Hepatocyte (in vitro differentiated cells): ENCODE measurements around the gene NPFF. TPM values are rescaled to one million over a fixed set of nuclear protein-coding genes. Genes with fewer than 3 reads are reported as not detected.

ENCODE experiments used
- DNase-seq: peaks from one replicate; pipeline ENCODE4 v3.0.0-alpha.2; 2016; ENCODE audit warnings: low spot score
- H2AFZ ChIP-seq: fragments of 200-600 bp; sonication (generic); 2 replicates; pipeline ENCODE4 v1.6.0; 2016; ENCODE audit warnings: antibody characterized with exemption, mild to moderate bottlenecking
- H3K27ac ChIP-seq: fragments of 200-600 bp; sonication (generic); 2 replicates; pipeline ENCODE4 v1.5.1; 2016; ENCODE audit warnings: mild to moderate bottlenecking
- H3K27me3 ChIP-seq: fragments of 200-600 bp; sonication (generic); 2 replicates; pipeline ENCODE4 v1.6.1; 2016
- H3K36me3 ChIP-seq: fragments of 200-600 bp; sonication (generic); replicated peaks from 2 replicates; pipeline ENCODE4 v1.5.1; 2016; ENCODE audit warnings: low read depth; ENCODE audit not compliant: insufficient read depth
- H3K4me1 ChIP-seq: fragments of 200-600 bp; sonication (generic); 2 replicates; pipeline ENCODE4 v1.5.1; 2016; ENCODE audit warnings: mild to moderate bottlenecking, moderate library complexity; ENCODE audit not compliant: insufficient read depth
- H3K4me2 ChIP-seq: fragments of 200-600 bp; sonication (generic); 2 replicates; pipeline ENCODE4 v1.6.0; 2016
- H3K4me3 ChIP-seq: fragments of 200-600 bp; sonication (generic); 2 replicates; pipeline ENCODE4 v1.5.1; 2016; ENCODE audit warnings: mild to moderate bottlenecking
- H3K79me2 ChIP-seq: fragments of 200-600 bp; sonication (generic); 2 replicates; pipeline ENCODE4 v1.6.0; 2017; ENCODE audit warnings: mild to moderate bottlenecking
- H3K9me2 ChIP-seq: fragments of 200-600 bp; sonication (generic); replicated peaks from 2 replicates; pipeline ENCODE4 v1.6.0; 2017; ENCODE audit warnings: mild to moderate bottlenecking; ENCODE audit not compliant: insufficient read depth
- H3K9me3 ChIP-seq: fragments of 200-600 bp; sonication (generic); 2 replicates; pipeline ENCODE4 v1.5.1; 2016; ENCODE audit warnings: low read depth, mild to moderate bottlenecking
- H4K20me1 ChIP-seq: fragments of 200-600 bp; sonication (generic); 2 replicates; pipeline ENCODE4 v1.6.0; 2016; ENCODE audit warnings: mild to moderate bottlenecking; ENCODE audit not compliant: insufficient read depth, poor library complexity, severe bottlenecking
- EZH2 ChIP-seq: fragments of 200-600 bp; sonication (generic); IDR thresholded peaks from 2 replicates; pipeline ENCODE4 v1.6.1; 2016; ENCODE audit warnings: antibody characterized with exemption, mild to moderate bottlenecking, borderline replicate concordance
- EZH2phosphoT487 ChIP-seq: fragments of 200-600 bp; sonication (generic); IDR thresholded peaks from one replicate; pipeline ENCODE4 v1.6.1; 2018; ENCODE audit warnings: antibody characterized with exemption, mild to moderate bottlenecking, low read depth, moderate library complexity; ENCODE audit not compliant: unreplicated experiment, severe bottlenecking
- WGBS: methylation state at CpG from one replicate; pipeline ENCODE4 v1.1.6; 2016; ENCODE audit warnings: low lambda C conversion rate; ENCODE audit errors: missing lambda C conversion rate; 5-methylcytosine and 5-hydroxymethylcytosine counted together
- polyA plus RNA-seq: library from polyadenylated mRNA; unstranded; fragments of >200 nt; fragmentation: Nextera tagmentation; extraction: Ambion mirVana; gene quantifications from 2 replicates; pipeline ENCODE4 v1.2.1, GENCODE V29; 2016
- total RNA-seq: library from RNA; depleted of rRNA; stranded (reverse); fragments of >200 nt; gene quantifications from 2 replicates; pipeline ENCODE4 v1.2.3, GENCODE V29; 2014
- TF ChIP-seq, protein P1 (sequence below): fragments of 200-600 bp; sonication (generic); IDR thresholded peaks from 2 replicates; pipeline ENCODE4 v1.5.1; 2016; ENCODE audit warnings: antibody characterized with exemption, mild to moderate bottlenecking; ENCODE audit not compliant: poor library complexity

The NPFF gene
- total and polyA plus RNA-seq, 2 experiments from 2014 or later, result 0.77 TPM; not detected in 1

DNA sequence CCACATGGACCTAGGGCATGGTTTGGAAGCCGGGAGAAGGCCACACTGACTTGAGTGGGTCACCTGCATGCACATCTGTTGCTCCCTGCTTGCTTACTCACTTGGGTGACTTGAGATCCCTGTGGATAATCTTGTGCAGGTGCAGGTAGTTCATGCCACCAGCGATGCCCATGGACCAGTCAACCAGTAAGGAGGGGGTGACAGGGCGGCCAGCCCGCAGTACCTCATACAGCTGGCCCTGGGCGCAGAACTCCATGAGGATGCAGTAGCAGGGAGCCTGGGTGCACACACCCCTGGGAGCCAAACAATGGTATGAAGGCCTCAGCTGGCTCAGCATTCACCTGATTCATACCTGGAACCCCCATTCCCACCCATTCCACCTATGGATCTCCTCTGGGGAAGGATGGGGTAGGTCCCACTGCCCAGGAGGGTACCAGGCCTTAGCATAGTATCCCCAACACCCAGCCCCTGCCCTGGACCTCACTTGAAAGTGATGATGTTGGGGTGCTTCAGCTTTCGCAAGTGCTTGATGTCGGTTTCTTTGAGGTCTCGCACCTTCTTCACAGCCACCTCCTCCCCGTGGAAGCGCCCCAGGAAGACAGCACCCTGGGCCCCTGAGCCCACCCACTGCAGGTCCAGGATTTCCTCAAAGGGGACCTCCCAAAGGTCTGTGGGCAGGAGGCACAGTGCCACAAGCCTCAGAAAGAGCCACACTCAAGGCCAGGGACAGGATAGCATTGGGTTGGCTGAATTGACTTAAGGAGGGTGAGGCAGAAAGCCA is 21.1 kb downstream of the NPFF start:
- WGBS, result 91% methylated on average over 10 of the region's 10 CpGs
- Histone ChIP-seq H3K4me1 (no peaks in the 10 kb centered on the region), H3K4me2 (no peak overlapping the region), H4K20me1 (peaks cover 9% of the 10 kb centered on the region), H3K9me2 (no peaks in the 10 kb centered on the region), H3K36me3 (no peaks in the 10 kb centered on the region), H3K4me3 (no peak overlapping the region), H3K9me3 (no peaks in the 10 kb centered on the region), H3K79me2 (peaks cover 22% of the 10 kb centered on the region), H3K27ac (no peak overlapping the region), H2AFZ (no peak overlapping the region), H3K27me3 (no peaks in the 10 kb centered on the region)
- TF ChIP-seq, protein P1, sequence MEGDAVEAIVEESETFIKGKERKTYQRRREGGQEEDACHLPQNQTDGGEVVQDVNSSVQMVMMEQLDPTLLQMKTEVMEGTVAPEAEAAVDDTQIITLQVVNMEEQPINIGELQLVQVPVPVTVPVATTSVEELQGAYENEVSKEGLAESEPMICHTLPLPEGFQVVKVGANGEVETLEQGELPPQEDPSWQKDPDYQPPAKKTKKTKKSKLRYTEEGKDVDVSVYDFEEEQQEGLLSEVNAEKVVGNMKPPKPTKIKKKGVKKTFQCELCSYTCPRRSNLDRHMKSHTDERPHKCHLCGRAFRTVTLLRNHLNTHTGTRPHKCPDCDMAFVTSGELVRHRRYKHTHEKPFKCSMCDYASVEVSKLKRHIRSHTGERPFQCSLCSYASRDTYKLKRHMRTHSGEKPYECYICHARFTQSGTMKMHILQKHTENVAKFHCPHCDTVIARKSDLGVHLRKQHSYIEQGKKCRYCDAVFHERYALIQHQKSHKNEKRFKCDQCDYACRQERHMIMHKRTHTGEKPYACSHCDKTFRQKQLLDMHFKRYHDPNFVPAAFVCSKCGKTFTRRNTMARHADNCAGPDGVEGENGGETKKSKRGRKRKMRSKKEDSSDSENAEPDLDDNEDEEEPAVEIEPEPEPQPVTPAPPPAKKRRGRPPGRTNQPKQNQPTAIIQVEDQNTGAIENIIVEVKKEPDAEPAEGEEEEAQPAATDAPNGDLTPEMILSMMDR, result no peak
- TF ChIP-seq EZH2, result no peak
- no peak for TF ChIP-seq EZH2phosphoT487
- DNase-seq, result no peak

DNA sequence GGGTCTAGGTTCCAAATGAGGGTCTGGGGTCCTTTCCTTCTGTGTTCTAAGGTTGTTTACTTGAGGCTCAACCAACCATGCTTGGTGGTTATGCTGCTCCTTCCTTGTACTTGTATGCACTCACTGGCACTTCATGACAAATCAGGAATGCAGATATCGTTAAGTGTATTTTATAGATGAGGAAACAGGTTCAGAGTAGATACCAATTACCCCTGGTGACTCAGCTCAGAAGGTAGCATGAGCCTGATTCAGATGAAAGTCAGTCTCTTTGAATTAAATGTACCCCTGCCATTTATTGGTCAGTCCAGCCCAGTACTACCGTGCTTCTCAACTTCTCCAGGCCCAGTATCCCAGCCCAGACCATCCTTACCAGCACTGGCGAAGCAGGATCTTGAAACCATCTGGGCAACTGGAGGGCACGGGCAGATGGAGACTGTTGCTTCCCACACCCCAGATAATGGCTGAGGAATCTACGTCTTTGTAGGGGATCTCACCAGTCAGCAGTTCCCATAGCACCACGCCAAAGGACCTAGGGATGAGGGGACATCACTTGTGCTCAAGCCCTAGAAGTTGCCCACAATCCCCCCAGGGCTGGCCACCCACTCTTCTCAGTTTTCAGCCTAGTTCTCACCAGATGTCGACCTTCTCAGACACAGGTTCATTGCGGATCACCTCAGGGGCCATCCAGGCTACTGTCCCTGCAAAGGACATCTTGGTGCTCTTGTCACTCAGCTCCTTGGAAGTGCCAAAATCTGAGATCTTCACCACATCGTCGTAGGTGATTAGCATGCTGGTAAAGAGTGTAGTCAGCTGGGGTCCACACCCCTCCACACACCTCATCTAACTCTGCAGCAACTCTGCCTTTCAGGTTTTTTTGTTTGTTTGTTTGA is 22.4 kb downstream of the NPFF start:
- TF ChIP-seq EZH2phosphoT487, result no peak
- TF ChIP-seq EZH2, result no peak
- TF ChIP-seq, protein P1, result no peak
- H3K4me1 ChIP-seq, result no peaks in the 10 kb centered on the region
- no peak overlapping the region for H3K4me3 ChIP-seq
- H3K27me3 ChIP-seq, result no peaks in the 10 kb centered on the region
- no peak overlapping the region for H3K27ac ChIP-seq
- no peaks in the 10 kb centered on the region for H3K9me3 ChIP-seq
- WGBS, result 93% methylated on average over 10 of the region's 10 CpGs
- peaks cover 16% of the 10 kb centered on the region for H4K20me1 ChIP-seq
- H3K9me2 ChIP-seq, result no peaks in the 10 kb centered on the region
- H3K4me2 ChIP-seq, result no peak overlapping the region
- no peak overlapping the region for H2AFZ ChIP-seq
- no peak for DNase-seq
- no peaks in the 10 kb centered on the region for H3K36me3 ChIP-seq
- H3K79me2 ChIP-seq, result peaks cover 16% of the 10 kb centered on the region

DNA sequence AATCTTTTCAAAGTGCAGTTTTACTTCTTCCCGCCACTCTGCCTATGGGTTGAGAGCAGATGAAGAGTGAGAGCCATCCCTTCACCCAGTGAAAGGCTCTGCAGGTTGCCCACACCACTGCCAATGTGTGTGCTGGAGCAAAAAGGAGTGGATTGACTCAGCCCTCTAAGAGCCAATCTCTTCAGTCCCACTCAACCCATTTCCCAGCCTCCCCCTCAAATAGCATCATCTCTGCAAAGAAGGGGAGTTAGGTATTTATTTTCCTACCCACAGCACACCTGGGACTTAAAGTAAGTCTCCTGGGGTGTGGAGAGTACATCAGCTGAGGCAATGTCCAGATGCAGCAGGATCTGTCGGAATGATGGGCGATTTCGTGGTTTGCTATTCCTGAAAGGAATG is 23.3 kb downstream of the NPFF start:
- TF ChIP-seq, protein P1, result no peak
- TF ChIP-seq EZH2, result no peak
- TF ChIP-seq EZH2phosphoT487, result no peak
- no peak overlapping the region for H2AFZ ChIP-seq
- H4K20me1 ChIP-seq, result peaks cover 25% of the 10 kb centered on the region
- no peaks in the 10 kb centered on the region for H3K4me1 ChIP-seq
- H3K4me2 ChIP-seq, result no peak overlapping the region
- WGBS, result 91% methylated on average over 4 of the region's 4 CpGs
- no peaks in the 10 kb centered on the region for H3K9me3 ChIP-seq
- H3K9me2 ChIP-seq, result no peaks in the 10 kb centered on the region
- H3K27me3 ChIP-seq, result no peaks in the 10 kb centered on the region
- peaks cover 15% of the 10 kb centered on the region for H3K79me2 ChIP-seq
- DNase-seq, result no peak
- H3K4me3 ChIP-seq, result no peak overlapping the region
- no peak overlapping the region for H3K27ac ChIP-seq
- no peaks in the 10 kb centered on the region for H3K36me3 ChIP-seq
